GM21786 (cell line): Measurements from ENCODE around the gene MBD1.
"Not testable (repeated sequence)": the region's sequence is repeated elsewhere in the genome, so short reads cannot be mapped to it uniquely, and the experiment has no call there.

Source experiments
- ATAC-seq: cut with Tn5 transposase; IDR thresholded peaks from one replicate; pipeline ENCODE4 v1.9.1; 2021; ENCODE audit not compliant: unreplicated experiment

Gene MBD1, protein sequence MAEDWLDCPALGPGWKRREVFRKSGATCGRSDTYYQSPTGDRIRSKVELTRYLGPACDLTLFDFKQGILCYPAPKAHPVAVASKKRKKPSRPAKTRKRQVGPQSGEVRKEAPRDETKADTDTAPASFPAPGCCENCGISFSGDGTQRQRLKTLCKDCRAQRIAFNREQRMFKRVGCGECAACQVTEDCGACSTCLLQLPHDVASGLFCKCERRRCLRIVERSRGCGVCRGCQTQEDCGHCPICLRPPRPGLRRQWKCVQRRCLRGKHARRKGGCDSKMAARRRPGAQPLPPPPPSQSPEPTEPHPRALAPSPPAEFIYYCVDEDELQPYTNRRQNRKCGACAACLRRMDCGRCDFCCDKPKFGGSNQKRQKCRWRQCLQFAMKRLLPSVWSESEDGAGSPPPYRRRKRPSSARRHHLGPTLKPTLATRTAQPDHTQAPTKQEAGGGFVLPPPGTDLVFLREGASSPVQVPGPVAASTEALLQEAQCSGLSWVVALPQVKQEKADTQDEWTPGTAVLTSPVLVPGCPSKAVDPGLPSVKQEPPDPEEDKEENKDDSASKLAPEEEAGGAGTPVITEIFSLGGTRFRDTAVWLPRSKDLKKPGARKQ

DNA sequence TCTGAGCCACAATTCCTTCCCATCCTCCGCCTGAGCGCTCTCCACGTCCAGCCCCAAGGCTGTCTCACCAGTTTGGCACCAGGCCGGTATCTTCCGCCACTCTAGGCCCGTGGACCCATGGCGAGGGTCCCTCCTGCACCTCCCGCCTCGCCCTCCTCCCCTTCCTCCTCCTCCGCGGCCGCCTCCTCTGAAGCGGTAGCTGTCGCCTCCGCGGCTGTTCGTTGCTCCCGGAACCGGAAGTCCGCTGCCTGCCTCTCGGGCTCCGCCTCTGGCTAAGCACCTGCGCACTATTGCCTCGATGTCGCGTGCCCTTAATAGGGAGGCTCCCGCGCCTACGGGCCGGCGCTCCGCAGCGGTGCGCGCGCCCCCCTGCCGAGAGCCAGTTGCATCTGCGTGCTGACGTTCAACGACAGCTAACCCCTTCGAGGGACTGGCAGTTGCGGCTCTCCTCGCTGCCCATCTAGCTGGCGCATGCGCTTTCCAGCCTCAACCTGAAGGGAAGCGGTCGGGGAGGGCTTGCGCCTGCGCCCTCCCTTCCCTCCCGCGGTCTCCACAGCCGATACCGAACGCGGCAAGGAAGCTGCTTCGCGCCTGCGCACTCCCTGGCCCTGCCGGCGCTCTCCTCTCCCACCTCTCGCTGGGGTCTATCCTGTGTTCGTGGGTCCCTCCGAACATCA lies at the start of gene MBD1:
MBD1 (minus strand) TSS at position 229 of the 677 bp plus-strand sequence. CDS start 1,531 bp downstream, outside the sequence.
- peak; percentile 93 for ATAC-seq

DNA sequence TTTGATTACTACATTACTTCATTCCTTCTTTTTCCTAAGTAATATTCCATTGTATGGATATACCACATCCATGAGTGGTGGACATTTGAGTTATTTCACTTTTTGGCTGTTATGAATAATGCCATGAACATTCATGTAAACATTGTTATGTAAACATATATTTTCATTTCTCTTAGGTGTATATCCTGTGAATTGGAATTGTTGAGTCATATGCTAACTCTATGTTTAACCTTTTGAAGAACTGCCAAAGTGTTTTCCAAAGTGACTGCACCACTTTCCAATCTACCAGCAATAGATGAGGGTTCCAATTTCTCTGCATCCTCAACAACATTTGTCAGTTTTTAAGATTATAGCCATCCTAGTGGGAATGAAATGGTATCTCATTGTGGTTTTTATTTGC lies 48.9 kb upstream of the MBD1 start:
- ATAC-seq: no peak

DNA sequence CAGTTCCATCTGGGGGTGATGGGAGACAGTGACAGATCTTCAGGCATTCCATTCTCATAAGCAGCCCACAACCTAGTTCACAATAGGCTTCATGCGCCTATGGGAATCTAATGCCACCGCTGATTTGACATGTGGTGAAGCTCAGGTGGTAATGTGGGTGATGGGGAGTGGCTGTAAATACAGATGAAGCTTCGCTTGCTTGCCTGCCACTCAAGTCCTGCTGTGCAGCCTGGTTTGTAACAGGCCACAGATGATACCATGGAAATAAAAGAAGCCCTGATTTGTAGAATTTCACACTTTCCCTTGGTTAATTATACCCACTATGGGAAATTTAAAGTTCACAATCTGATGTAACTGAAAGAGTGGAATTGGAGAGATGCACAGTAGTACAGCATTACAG lies 46.7 kb upstream of the MBD1 start:
- ATAC-seq: no peak

DNA sequence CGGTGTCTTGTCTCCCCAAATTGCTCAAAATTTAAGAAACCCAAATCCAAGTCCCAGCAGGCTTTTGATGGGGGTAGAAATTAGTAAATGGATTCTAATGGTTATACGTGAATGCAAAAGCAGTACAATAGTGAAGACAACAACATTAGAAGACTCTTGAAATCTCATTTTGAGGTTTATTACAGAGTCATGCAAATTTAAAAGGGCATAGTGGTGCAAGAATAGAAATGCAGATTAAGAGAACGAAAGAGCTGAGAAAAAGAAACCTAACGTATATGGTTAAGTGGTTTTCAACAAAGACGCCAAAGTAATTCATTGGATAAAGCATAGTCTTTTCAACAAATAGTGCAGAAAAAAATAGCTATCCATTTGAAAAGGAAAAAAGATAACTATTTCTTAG lies 39.4 kb upstream of the MBD1 start:
- ATAC-seq: peak; percentile 52

DNA sequence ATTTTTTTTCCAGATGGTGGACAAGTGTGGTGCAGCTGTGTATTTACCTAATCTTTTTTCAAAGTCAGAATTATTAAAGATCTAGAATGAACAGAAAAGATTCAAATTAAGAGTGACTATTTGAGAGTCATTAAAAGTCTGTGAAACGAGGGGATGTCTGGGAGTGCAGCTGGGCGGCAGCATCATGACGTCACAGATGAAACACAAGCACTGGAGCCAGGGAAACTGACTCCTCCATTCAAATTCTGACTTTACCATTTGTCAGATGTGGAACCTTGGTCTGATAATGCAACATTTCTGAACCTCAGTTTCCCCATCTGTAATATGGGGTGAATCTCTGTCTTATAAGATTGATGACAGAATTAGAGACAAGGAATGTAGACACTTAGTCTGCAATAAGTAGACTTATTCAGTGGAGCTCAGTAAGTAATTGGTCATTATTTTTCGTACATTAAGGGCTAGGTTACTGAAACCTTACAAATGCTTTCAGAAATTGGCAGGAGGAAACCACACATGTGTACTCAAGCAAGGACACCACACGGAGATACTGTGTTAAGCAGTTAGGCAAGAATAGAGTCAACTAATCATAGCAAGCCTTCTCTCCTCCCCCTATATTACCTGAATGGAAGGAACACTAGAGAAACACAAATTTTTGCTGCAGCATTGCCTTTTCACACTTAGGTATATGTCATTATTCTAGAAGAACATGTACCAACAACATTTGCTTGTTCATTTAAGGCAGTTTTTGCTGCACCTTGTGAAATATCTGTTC lies 34.0 kb upstream of the MBD1 start:
- peak; percentile 80 for ATAC-seq

DNA sequence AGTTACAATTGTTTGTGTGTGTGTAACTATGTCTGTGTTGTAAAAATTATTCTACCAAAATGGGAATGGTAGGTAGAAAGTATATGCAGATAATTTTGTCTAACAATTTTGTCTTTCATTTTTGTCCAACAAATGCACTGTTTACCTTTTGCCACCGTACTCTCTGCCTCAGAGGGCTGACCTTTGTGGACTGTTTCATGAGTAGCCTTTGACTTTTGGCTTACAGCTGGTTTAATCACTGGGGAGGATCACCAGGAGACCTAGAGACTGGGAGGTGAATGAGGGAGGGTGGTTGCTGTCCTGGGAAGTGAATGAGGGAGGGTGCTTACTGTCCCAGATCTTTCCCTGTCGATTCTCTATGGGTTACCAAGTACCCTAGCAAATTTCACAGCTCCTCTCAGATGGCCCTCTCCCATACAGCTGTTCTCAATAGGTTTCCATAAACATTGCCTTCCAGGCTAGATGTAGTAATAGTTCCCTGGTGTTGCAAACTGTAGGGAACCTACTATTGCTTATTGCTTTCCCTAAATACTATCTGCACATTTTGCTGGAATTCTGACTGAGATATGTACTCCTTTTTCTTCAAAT lies 32.6 kb upstream of the MBD1 start:
- no peak for ATAC-seq

DNA sequence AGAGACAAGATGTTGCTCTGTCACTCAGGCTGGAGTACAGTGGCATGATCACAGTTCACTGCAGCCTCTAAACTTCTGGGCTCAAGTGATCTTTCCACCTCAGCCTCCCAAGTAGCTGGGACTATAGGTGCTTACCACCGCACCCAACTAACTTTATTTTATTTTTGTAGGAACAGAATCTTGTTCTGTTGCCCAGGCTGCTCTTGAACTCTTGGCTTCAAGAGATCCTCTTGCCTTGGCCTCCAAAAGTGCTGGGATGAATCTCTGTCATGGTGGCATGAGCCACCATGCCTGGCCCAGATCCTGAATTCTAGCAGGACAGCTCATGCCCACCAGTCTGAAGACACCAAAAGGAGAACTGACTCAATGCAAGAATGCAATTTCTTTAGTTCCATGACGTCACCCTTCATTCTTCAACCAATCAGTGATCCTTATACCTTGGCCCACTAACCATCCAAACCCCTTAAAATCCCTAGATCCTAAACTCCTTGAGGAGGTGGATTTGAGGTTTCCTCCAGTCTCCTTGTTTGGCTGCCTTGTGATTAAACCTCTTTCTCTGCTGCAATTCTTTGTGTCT lies 31.8 kb upstream of the MBD1 start:
- no peak for ATAC-seq

DNA sequence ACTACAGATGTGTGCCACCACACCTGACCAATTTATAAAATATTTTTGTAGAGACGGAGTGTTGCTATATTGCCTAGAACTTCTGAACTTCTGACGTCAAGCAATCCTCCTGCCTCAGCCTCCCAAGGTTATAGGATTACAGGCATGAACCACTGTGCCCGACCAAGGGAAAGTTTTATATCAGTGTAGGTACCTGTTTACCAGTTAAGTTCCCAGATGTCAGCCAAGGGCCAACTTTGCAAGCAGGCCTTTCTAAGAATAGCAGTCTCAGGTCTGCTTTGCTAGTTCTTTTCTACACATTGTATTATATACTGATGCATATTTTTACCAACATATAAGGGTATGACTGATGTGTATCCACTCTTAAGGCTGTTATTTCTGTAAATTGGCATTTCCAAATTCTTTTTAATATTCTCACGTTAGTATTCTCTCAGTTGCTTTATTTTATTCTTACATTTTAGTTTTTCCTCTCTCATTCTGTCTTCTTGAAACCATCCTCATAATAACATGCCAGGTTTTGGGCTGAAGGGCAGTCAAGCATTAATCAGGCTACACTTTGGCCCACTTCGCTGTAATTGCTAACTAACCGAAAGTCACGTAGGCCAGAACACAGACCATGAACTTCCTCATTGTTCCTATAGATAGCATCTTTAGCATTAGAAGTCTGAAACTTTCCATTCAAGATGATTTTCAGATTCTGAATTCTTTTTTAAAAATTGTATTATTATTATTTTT lies 31.1 kb upstream of the MBD1 start:
- peak; percentile 56 for ATAC-seq

DNA sequence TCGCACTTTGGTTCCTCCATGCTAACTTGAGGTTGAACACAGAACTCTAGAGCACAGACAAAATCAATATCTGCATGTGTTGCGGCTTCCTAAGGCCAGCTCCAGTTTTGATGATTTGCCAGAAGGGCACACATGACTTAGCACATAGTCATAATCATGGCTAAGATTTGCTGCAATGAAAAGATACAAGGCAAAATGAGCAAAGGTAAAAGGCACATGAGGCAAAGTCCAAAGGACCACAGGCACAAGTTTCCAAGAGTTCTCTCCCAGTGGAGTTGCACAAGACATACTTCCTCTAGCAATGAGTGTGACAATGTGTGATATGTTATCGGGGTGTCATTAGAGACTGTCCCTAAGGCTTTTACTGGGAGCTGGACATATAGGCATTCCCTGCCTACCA lies 30.3 kb upstream of the MBD1 start:
- ATAC-seq: no peak

DNA sequence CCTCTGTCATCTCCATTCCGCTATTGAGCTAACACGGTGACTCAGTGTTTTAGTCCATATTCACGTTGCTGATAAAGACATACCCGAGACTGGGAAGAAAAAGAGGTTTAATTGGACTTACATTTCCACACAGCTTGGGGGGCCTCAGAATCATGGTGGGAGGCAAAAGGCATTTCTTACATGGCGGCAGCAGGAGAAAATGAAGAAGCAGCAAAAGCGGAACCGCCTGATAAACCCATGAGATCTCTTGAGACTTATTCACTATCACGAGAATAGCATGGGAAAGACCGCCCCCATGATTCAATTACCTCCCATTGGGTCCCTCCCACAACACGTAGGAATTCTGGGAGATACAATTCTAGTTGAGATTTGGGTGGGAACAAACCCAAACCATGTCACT lies 28.8 kb upstream of the MBD1 start:
- ATAC-seq: no peak

DNA sequence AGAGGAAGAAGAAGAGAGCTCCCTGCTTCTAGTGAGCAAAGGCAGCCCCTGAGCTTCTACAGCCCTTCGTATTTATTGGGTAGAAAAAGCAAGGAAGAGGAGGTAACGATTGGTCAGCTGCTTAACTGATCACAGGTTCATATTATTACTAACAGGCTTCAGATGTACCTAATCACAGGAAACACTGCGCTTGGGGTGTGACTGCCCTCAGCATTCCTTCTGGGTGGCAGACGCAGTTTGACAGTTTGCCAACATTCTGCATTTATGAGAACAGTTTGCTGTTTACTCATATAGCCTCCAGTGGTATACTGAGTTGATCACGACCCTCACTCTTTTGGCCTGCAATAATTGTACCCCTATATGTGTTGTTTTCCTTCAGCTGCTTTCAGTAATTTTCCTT lies 27.5 kb upstream of the MBD1 start:
- not testable (repeated sequence) for ATAC-seq

DNA sequence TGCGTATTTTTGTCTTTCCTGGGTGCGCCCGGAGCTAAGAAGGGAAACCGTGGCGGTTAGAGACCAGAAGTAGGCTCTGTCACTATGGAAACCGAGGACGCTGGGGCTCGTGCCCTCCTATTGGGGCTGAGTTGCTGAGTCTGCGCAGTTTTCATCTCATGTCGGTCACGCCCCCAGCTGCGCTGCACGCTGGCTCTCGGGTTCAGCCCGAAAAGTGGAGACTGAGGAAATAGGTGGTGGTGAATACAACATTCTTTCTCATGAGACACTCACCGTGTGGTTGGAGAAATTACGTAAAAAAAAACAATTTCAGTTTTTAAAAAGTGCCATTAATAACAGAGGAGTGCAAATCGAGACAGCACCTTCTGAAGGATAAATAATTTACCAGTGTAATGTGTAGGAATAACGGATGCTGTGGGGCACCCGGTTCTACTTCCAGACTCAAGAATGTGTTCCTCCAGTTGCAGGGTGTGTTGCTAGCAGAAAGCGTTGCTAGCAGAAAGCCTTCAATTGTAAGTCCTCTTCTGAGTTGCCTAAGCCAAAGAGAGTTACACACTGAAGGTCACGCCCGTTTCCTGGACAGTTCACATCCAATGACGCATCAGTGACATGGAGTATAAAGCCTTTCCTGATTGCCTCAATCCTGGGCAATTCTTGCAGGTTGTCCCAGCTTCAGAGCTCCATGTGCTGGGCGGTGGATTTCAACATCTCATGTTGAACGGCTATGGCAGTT lies 26.6 kb upstream of the MBD1 start:
- peak; percentile 86 for ATAC-seq

DNA sequence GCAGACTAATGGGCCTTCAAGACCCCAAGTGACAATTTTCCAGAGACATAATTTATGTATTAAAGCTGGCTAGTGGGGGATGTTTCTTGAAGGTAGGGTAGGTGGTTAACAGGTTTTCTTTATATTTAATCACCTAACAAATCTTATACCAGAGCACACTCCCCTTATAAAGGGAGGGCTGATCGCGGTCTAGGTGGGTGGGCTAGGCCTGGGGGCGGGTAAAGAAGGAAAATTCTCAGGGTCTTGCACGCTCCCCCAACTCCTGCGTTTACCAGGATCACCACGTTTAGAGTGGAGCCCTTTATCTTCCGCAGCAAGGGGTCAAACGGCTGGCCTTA lies 26.0 kb upstream of the MBD1 start:
- ATAC-seq: no peak

DNA sequence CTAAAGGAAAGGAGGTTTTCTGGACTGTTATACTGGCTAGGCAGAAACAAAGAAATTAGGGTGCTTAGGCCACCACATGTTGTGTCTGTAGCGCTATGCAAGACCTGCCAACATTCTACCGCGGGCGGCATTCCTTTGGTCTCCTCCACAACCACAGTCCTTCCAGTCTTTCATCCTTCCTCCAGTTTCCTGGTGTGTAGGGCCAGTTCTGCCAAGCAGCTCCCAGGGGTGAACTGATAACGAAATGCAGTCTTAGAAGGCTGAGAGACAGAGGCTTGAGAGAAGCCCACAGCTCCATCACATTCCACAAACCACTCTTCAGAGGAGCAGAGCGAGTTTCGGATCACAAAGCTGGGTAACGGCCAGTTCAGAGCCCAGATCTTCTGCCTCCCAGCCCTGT lies 25.6 kb upstream of the MBD1 start:
- ATAC-seq: no peak

DNA sequence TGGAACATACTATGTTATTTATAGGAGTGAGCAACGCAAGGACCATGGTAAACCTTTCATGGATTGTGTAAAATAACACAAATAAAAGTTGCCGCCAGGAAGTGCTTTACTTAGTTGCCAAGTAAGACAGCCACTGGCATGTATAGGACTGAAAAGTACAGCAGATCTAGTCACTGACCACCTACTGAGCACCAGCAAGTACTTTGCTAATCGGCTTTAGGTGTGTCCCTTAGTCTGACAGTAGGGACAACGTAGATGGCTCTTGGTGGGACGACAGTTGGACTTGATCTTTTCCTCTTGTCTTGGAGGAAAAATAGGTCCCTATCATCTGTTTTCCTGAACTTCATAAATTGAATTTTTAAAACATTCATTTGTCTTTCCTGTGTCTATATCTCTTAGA lies 19.8 kb upstream of the MBD1 start:
- ATAC-seq: no peak

DNA sequence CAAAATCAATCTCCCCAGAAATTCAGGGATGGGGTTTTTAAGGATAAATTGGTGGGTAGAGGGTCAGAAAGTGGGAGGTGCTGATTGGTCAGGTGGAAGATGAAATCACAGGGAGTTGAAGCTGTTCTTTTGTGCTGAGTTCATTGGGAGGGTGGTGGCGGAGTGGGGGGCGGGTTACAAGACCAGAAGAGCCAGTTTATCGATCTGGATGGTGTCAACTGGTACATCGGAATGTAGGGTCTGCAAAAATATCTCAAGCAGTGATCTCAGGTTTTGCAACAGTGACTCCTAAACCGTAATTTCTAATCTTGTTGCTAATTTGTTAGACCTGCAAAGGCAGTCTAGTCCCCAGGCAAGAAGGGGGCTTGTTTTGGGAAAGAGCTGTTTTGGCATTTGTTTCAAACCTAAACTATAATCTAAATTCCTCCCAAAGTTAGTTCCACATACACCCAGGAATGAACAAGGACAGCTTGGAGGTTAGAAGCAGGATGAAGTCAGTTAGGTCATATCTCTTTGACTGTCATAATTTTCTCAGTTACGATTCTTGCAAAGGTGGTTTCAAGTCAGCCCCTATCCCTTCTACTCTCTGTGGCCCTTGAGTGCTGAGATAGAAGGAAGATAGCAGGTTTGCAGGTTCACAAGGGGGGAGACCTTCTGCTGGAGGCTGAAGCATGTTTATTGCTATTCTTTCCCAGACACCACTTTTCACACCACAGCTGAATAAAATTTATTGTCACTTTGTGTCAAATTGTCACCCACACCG lies 18.5 kb upstream of the MBD1 start:
- ATAC-seq: no peak

DNA sequence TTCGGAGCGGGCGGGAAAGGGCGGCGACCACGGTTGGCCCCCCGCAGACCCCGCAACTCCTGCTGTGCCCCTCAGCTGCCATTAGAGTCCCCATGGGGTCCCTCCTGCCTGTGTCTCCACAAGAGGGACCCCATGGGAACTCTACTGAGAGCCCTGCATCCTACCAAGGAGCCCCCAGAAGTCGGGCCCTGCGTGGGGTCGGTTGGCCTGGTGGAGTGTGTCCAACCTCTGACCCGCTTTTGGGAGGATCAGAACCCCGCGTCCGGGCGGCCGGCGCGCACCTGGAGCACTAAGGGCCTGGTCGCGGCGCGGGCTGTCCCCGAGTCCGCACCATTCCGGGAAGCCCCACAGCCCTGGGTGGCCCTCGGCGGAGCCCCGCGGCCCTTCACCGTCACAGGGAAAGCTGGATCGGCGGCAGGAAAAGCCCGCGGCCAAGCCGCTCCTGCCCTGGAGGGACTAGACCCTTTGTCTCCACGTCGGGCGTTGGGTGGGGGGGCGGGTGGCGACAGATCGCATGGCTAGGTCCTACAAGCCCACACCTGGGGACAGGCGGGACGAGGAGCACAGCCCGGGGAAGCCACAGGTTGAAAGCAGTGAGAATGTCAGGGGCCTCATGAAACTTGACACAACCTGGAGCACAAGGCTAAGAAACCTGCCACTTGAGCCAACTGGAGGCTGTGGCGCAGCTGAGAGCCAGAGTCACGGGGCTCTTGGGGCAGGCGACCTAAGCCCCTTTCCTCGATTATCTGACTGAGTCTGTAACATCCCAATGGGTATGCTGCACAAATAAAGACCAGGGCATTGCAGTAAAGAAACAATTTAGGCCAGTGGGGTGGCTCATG lies 17.3 kb upstream of the MBD1 start:
- ATAC-seq: no peak
